Smooth muscle cell (in vitro differentiated cells): ENCODE results near the gene NHERF2. TPM values are rescaled to one million over a fixed set of nuclear protein-coding genes. Genes with fewer than 3 reads are reported as not detected.

ENCODE experiments used
- DNase-seq: peaks from one replicate; lab custom pipeline; 2025; ENCODE audit not compliant: unreplicated experiment; lab: John Stamatoyannopoulos, UW
- H2AFZ ChIP-seq: fragments of 200-600 bp; sonication (generic); 2 replicates; pipeline ENCODE4 v1.6.0; 2016; ENCODE audit warnings: antibody characterized with exemption, low read depth, mild to moderate bottlenecking
- H3F3A ChIP-seq: fragments of 200-600 bp; sonication (generic); 2 replicates; pipeline ENCODE4 v1.6.0; 2017; ENCODE audit warnings: antibody characterized with exemption, low read depth
- H3K27ac ChIP-seq: fragments of 200-600 bp; sonication (generic); 2 replicates; pipeline ENCODE4 v1.5.1; 2016; ENCODE audit warnings: low read depth, mild to moderate bottlenecking
- H3K27me3 ChIP-seq: fragments of 200-600 bp; sonication (generic); 2 replicates; pipeline ENCODE4 v1.6.1; 2016; ENCODE audit warnings: low read depth, mild to moderate bottlenecking
- H3K36me3 ChIP-seq: fragments of 200-600 bp; sonication (generic); 2 replicates; pipeline ENCODE4 v1.5.1; 2016; ENCODE audit warnings: low read depth
- H3K4me1 ChIP-seq: fragments of 200-600 bp; sonication (generic); 2 replicates; pipeline ENCODE4 v1.5.1; 2016; ENCODE audit warnings: low read depth
- H3K4me2 ChIP-seq: fragments of 200-600 bp; sonication (generic); 2 replicates; pipeline ENCODE4 v1.6.0; 2016; ENCODE audit warnings: mild to moderate bottlenecking
- H3K4me3 ChIP-seq: fragments of 200-600 bp; sonication (generic); 2 replicates; pipeline ENCODE4 v1.5.1; 2016; ENCODE audit warnings: mild to moderate bottlenecking
- H3K79me2 ChIP-seq: fragments of 200-600 bp; sonication (generic); 2 replicates; pipeline ENCODE4 v1.6.0; 2016; ENCODE audit warnings: low read depth, mild to moderate bottlenecking
- H3K9ac ChIP-seq: fragments of 200-600 bp; sonication (generic); 2 replicates; pipeline ENCODE4 v1.6.0; 2016; ENCODE audit warnings: low read depth
- H3K9me3 ChIP-seq: fragments of 200-600 bp; sonication (generic); replicated peaks from 2 replicates; pipeline ENCODE4 v1.5.1; 2016; ENCODE audit warnings: low read depth
- H4K20me1 ChIP-seq: fragments of 200-600 bp; sonication (generic); 2 replicates; pipeline ENCODE4 v1.6.0; 2016; ENCODE audit warnings: low read depth
- CTCF ChIP-seq: fragments of 200-600 bp; sonication (generic); IDR thresholded peaks from 2 replicates; pipeline ENCODE4 v1.5.1; 2017; ENCODE audit warnings: borderline replicate concordance, mild to moderate bottlenecking, antibody characterized with exemption; ENCODE audit not compliant: insufficient read depth, poor library complexity, severe bottlenecking
- WGBS: methylation state at CpG from one replicate; pipeline ENCODE4 v1.1.7; 2016; ENCODE audit warnings: low lambda C conversion rate; 5-methylcytosine and 5-hydroxymethylcytosine counted together
- polyA plus RNA-seq: library from polyadenylated mRNA; unstranded; fragments of >200 nt; fragmentation: Nextera tagmentation; extraction: Ambion mirVana; gene quantifications from 2 replicates; pipeline ENCODE4 v1.2.1, GENCODE V29; 2016
- total RNA-seq: library from RNA; depleted of rRNA; stranded (reverse); fragments of >200 nt; gene quantifications from 2 replicates; pipeline ENCODE4 v1.2.3, GENCODE V29; 2014

NHERF2 gene
- total and polyA plus RNA-seq, 2 experiments from 2014 or later, result 14.4 to 40.2 TPM

DNA sequence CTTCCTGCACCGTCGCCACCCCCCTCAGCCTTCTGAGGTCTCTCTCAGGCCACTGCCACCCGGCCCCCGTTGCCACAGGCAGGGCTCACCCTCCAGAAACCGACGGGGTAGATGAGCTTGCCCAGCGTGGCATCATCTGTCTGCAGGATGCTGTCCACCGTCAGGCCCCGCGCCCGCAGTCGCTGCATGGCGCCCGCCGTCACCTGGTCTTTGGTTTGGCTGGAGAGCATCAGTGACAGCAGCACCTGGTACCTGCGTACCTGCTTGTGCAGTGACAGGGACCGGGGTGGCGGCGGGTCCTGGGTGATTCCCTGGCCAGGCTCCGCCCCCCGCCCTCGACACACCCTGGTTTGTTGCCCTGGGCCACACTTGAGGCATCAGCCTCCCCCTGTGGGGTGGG is 17.8 kb downstream of the NHERF2 start:
- Histone ChIP-seq H3K79me2 (peaks cover 17% of the 10 kb centered on the region), H2AFZ (no peak overlapping the region), H3K9ac (no peak overlapping the region), H3K9me3 (no peaks in the 10 kb centered on the region), H3K4me3 (no peak overlapping the region), H3K27ac (no peak overlapping the region), H3K4me2 (no peak overlapping the region), H3K4me1 (peaks cover 13% of the 10 kb centered on the region), H3K27me3 (no peaks in the 10 kb centered on the region), H3K36me3 (no peaks in the 10 kb centered on the region), H4K20me1 (peaks cover 3% of the 10 kb centered on the region), H3F3A (no peaks in the 10 kb centered on the region)
- no peak for TF ChIP-seq CTCF
- 96% methylated on average over 22 of the region's 22 CpGs for WGBS
- no peak for DNase-seq

- Histone ChIP-seq H3K4me1 (peaks cover 13% of the 10 kb centered on the region), H3K27me3 (no peaks in the 10 kb centered on the region), H3F3A (no peaks in the 10 kb centered on the region), H4K20me1 (peaks cover 3% of the 10 kb centered on the region), H2AFZ (no peak overlapping the region), H3K36me3 (no peaks in the 10 kb centered on the region), H3K79me2 (peaks cover 30% of the 10 kb centered on the region), H3K4me2 (peak overlapping the region; percentile 99), H3K27ac (no peak overlapping the region), H3K4me3 (no peak overlapping the region), H3K9ac (no peak overlapping the region), H3K9me3 (no peaks in the 10 kb centered on the region)
- 88% methylated on average over 21 of the region's 21 CpGs for WGBS
- DNase-seq, result no peak
- no peak for TF ChIP-seq CTCF
Measured at GRCh38 chr16:2045965-2046892, 19.5 kb downstream of the NHERF2 start.

GRCh38 chr16:2046893-2047329 is 20.2 kb downstream of the NHERF2 start:
- H2AFZ ChIP-seq, result peak overlapping the region; percentile 77
- H3K4me3 ChIP-seq, result peak overlapping the region; percentile 88
- no peak for DNase-seq
- H3K4me1 ChIP-seq, result peaks cover 13% of the 10 kb centered on the region
- H3K4me2 ChIP-seq, result peak overlapping the region; percentile 99
- H3K36me3 ChIP-seq, result no peaks in the 10 kb centered on the region
- H3K27me3 ChIP-seq, result no peaks in the 10 kb centered on the region
- WGBS, result 43% methylated on average over 8 of the region's 8 CpGs
- no peaks in the 10 kb centered on the region for H3K9me3 ChIP-seq
- peaks cover 3% of the 10 kb centered on the region for H4K20me1 ChIP-seq
- H3K79me2 ChIP-seq, result peaks cover 33% of the 10 kb centered on the region
- H3K27ac ChIP-seq, result no peak overlapping the region
- H3K9ac ChIP-seq, result no peak overlapping the region
- H3F3A ChIP-seq, result no peaks in the 10 kb centered on the region
- no peak for TF ChIP-seq CTCF
